NCI-H1436 treated with DMSO at 0.1 percent for 48 hours (cell line): ENCODE data around the gene FBXO9.

ENCODE experiments used
- DNase-seq: peaks from one replicate; lab custom pipeline; 2025; lab: John Stamatoyannopoulos, UW

Gene FBXO9

GRCh38 chr6:53065266-53066076 is at the start of gene FBXO9:
Gene FBXO9, plus strand, starts transcription at chr6:53065404. Its CDS starts 386 bp downstream, at chr6:53065790.
- peak; percentile 54 for DNase-seq

GRCh38 chr6:53015486-53015885 is 49.7 kb upstream of the FBXO9 start:
- no peak for DNase-seq

GRCh38 chr6:53018446-53018845 is 46.8 kb upstream of the FBXO9 start:
- DNase-seq, result no peak

GRCh38 chr6:53020005-53020744 is 45.0 kb upstream of the FBXO9 start:
- no peak for DNase-seq

GRCh38 chr6:53023323-53023722 is 41.9 kb upstream of the FBXO9 start:
- no peak for DNase-seq

GRCh38 chr6:53026526-53026925 is 38.7 kb upstream of the FBXO9 start:
- DNase-seq, result no peak

GRCh38 chr6:53027131-53027718 is 38.0 kb upstream of the FBXO9 start:
- no peak for DNase-seq

GRCh38 chr6:53028467-53028866 is 36.7 kb upstream of the FBXO9 start:
- DNase-seq, result no peak

- no peak for DNase-seq
These were observed 35.9 kb upstream of the FBXO9 start for GRCh38 chr6:53029257-53029656.

- no peak for DNase-seq
These were observed 35.4 kb upstream of the FBXO9 start for GRCh38 chr6:53029761-53030160.

- no peak for DNase-seq
These were observed 33.9 kb upstream of the FBXO9 start for GRCh38 chr6:53031281-53031680.

- no peak for DNase-seq
These were observed 32.4 kb upstream of the FBXO9 start for GRCh38 chr6:53032849-53033248.

GRCh38 chr6:53033764-53034163 is 31.4 kb upstream of the FBXO9 start:
- no peak for DNase-seq

GRCh38 chr6:53035549-53036213 is 29.5 kb upstream of the FBXO9 start:
- DNase-seq, result no peak

- DNase-seq, result no peak
These were observed 27.1 kb upstream of the FBXO9 start for GRCh38 chr6:53038141-53038540.

GRCh38 chr6:53038596-53038995 is 26.6 kb upstream of the FBXO9 start:
- no peak for DNase-seq

GRCh38 chr6:53041356-53041755 is 23.8 kb upstream of the FBXO9 start:
- no peak for DNase-seq

GRCh38 chr6:53042112-53042511 is 23.1 kb upstream of the FBXO9 start:
- DNase-seq, result no peak

- no peak for DNase-seq
These were observed 21.6 kb upstream of the FBXO9 start for GRCh38 chr6:53043581-53043980.

GRCh38 chr6:53044071-53044470 is 21.1 kb upstream of the FBXO9 start:
- DNase-seq, result no peak

- DNase-seq, result no peak
These were observed 20.6 kb upstream of the FBXO9 start for GRCh38 chr6:53044572-53044971.

- no peak for DNase-seq
These were observed 19.1 kb upstream of the FBXO9 start for GRCh38 chr6:53045891-53046673.
